ENCODE data around the gene DCUN1D1.

DNA sequence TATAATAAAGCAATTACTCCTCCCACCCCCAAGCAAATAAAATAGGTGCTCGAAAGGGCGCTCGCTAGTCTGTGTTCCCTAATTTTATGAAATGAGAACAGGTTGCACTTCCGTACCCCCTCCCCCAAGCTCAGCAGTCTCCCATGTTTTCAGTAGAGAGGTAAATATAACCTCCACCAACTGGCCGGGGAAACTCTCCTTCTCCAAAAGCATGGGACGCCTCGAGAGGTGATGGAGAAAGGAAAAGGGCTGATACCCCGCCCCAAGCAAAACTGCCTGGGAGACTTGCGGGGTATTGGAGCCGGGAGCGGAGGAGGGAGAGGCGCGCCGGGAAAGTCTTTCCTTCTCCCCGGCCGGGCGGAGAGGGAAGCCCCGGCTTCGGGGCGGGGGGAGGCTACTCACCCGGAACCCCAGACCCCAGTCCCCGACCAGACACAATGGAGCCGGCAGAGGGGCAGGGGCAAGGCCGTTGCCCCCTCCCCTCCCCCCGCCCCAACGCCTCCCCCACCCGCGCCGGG lies 605 bp downstream of the DCUN1D1 start:
- TF ChIP-seq, protein P1, sequence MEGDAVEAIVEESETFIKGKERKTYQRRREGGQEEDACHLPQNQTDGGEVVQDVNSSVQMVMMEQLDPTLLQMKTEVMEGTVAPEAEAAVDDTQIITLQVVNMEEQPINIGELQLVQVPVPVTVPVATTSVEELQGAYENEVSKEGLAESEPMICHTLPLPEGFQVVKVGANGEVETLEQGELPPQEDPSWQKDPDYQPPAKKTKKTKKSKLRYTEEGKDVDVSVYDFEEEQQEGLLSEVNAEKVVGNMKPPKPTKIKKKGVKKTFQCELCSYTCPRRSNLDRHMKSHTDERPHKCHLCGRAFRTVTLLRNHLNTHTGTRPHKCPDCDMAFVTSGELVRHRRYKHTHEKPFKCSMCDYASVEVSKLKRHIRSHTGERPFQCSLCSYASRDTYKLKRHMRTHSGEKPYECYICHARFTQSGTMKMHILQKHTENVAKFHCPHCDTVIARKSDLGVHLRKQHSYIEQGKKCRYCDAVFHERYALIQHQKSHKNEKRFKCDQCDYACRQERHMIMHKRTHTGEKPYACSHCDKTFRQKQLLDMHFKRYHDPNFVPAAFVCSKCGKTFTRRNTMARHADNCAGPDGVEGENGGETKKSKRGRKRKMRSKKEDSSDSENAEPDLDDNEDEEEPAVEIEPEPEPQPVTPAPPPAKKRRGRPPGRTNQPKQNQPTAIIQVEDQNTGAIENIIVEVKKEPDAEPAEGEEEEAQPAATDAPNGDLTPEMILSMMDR (IDR thresholded peaks at IDR 0.05): no peak
- TF ChIP-seq POLR2A (IDR thresholded peaks at IDR 0.05) (no peak), EP300 (IDR thresholded peaks at IDR 0.05) (no peak)

All from tibial nerve (tissue), 4 donors.